ENCODE results near the gene PTPMT1. TPM values are rescaled to one million over a fixed set of nuclear protein-coding genes. Genes with fewer than 3 reads are reported as not detected.

The PTPMT1 gene
- total and polyA plus RNA-seq, 2 experiments from 2014 or later, result 106 to 109 TPM

DNA sequence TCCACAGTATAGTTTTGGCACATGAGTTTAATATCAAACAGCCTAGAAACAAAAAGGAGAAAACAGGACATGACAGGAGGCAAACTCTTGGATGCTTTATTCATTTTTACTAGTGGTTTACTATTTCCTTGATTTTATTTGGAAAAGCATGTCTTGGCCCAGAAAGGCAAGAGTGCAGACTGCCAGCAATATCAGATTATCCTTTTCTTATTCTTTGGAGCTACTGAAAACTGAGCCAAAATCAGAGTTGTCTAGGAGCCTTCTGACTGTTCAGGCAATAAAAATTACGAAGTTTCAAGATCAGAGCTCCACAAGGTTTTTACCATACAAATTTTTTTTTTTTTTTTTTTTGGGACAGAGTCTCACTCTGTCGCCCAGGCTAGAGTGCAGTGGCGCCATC lies 28.5 kb upstream of the PTPMT1 start (continued):
- TF ChIP-seq, protein P1, sequence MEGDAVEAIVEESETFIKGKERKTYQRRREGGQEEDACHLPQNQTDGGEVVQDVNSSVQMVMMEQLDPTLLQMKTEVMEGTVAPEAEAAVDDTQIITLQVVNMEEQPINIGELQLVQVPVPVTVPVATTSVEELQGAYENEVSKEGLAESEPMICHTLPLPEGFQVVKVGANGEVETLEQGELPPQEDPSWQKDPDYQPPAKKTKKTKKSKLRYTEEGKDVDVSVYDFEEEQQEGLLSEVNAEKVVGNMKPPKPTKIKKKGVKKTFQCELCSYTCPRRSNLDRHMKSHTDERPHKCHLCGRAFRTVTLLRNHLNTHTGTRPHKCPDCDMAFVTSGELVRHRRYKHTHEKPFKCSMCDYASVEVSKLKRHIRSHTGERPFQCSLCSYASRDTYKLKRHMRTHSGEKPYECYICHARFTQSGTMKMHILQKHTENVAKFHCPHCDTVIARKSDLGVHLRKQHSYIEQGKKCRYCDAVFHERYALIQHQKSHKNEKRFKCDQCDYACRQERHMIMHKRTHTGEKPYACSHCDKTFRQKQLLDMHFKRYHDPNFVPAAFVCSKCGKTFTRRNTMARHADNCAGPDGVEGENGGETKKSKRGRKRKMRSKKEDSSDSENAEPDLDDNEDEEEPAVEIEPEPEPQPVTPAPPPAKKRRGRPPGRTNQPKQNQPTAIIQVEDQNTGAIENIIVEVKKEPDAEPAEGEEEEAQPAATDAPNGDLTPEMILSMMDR (conservative IDR thresholded peaks at IDR 0.05; ENCODE audit: low read depth in 2 of 2), result no peak
- TF ChIP-seq STAT1 (IDR thresholded peaks at IDR 0.05; ENCODE audit: unreplicated experiment) (no peak), ZNF114 (CRISPR knock-in tag; IDR thresholded peaks at IDR 0.05) (no peak), EZH2phosphoT487 (IDR thresholded peaks at IDR 0.05; ENCODE audit: unreplicated experiment) (no peak), REST (IDR thresholded peaks at IDR 0.05; ENCODE audit: unreplicated experiment) (no peak)

DNA sequence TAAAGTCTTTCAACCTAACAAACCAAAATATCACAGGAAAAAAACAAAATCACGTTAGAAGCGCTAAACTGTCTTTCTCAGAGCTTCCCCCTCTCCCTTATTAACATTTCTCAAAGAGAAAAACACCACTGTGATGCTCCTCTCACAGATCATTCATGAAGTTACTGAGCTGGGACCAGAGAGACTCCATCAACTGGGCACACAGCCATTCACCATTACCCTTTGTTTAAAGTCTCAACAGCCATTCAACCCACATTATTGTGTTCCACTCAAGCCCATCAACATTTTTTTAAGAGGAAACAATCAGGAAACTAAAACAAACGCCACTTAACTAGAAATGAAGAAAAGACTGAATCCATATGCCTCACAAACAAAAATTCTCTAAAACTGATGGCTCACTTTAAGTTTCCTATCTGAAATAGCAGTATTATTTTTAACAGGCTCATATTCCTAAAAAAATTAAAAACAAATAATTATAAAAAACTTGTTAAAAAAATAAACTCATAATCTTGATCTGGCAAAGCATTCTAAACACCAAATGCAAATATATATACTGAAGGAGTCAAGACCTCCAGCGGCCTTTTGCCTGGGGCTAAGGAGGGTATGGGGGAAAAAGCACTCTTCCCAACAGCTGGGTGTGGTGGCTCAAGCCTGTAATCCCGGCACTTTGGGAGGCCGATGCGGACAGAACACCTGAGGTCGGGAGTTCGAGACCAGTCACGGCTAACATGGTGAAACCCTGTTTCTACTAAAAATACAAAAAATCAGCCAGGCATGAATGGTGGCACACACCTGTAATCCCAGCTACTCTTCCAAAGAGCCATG lies 26.4 kb upstream of the PTPMT1 start:
- Histone ChIP-seq H3K27ac (ENCODE audit: low read depth) (peak overlapping the region; percentile 74), H3K36me3 (ENCODE audit: insufficient read depth) (no peaks in the 10 kb centered on the region), H3K9me2 (ENCODE audit: insufficient read depth) (no peaks in the 10 kb centered on the region; the same call in 1 of the 2 replicates), H3K79me2 (replicated peaks; ENCODE audit: insufficient read depth) (peaks cover 100% of the 10 kb centered on the region), H3F3A (replicated peaks; ENCODE audit: low read depth) (peaks cover 5% of the 10 kb centered on the region; the same call in 1 of the 2 replicates), H3K4me2 (peak overlapping the region; percentile 53), H4K20me1 (replicated peaks; ENCODE audit: insufficient read depth) (peaks cover 85% of the 10 kb centered on the region), H3K4me3 (no peak overlapping the region), H2AFZ (no peak overlapping the region), H3K27me3 (ENCODE audit: insufficient read depth) (no peaks in the 10 kb centered on the region), H3K4me1 (ENCODE audit: insufficient read depth) (peaks cover 34% of the 10 kb centered on the region)
- ATAC-seq, result peak; percentile 64
- H3K36me3 Mint-ChIP-seq (ENCODE audit: low read depth), result peaks cover 15% of the 10 kb centered on the region; the same call in 2 of the 3 replicates
- no peak for DNase-seq (ENCODE audit: low spot score)
- peaks cover 32% of the 10 kb centered on the region for H3K4me1 Mint-ChIP-seq
- H3K4me3 Mint-ChIP-seq, result no peak overlapping the region
- H3K27me3 Mint-ChIP-seq (ENCODE audit: insufficient read depth, low read depth, poor library complexity), result no peaks in the 10 kb centered on the region
- H3K9me3 Mint-ChIP-seq, result no peaks in the 10 kb centered on the region; the same call in 2 of the 3 replicates
- H3K27ac Mint-ChIP-seq, result peak overlapping the region; percentile 70
- TF ChIP-seq ETS1 (IDR thresholded peaks at IDR 0.05) (no peak), NANOG (IDR thresholded peaks at IDR 0.05; ENCODE audit: borderline replicate concordance) (no peak), REST (IDR thresholded peaks at IDR 0.05; ENCODE audit: unreplicated experiment) (no peak), ZNF331 (CRISPR knock-in tag; IDR thresholded peaks at IDR 0.05; ENCODE audit: low read depth) (no peak), POLR2AphosphoS5 (IDR thresholded peaks at IDR 0.05; ENCODE audit: low read depth) (no peak), EZH2phosphoT487 (IDR thresholded peaks at IDR 0.05; ENCODE audit: unreplicated experiment) (no peak), JUNB (IDR thresholded peaks at IDR 0.05; ENCODE audit: unreplicated experiment) (no peak)
- TF ChIP-seq, protein P1 (conservative IDR thresholded peaks at IDR 0.05; ENCODE audit: low read depth in 2 of 2), result no peak

Data from GM23338 (cell line).